GM18951 (cell line): ENCODE data around the gene CCDC167.

Source experiments
- POLR2A ChIP-seq: IDR thresholded peaks from 4 replicates; pipeline ENCODE4 v1.6.1; 2011; ENCODE audit warnings: mild to moderate bottlenecking; ENCODE audit not compliant: insufficient read length, insufficient read depth; ENCODE audit errors: extremely low read depth
- in situ Hi-C: fragments of 300-500 bp; cut with MboI; formaldehyde crosslinking; loops from one replicate; pipeline ENCODE4 v1.12.0; 2022; ENCODE audit warnings: low sequenced_read_pairs, mixed read lengths, inconsistent platforms; ENCODE audit not compliant: unreplicated experiment

Gene CCDC167

GRCh38 chr6:37479266-37479854 lies 20.3 kb downstream of the CCDC167 start:
- in situ Hi-C loops, result loop anchor here (25.0 kb wide), 1 partner anchor 208 kb away; the partner anchor contains the start of gene MDGA1
- no peak for TF ChIP-seq POLR2A

- no peak for TF ChIP-seq POLR2A
- in situ Hi-C loops, result loop anchor here (25.0 kb wide), 1 partner anchor 208 kb away; the partner anchor contains the start of gene MDGA1
Observed at GRCh38 chr6:37478827-37479226, 20.9 kb downstream of the CCDC167 start.

- TF ChIP-seq POLR2A, result no peak
- in situ Hi-C loops, result loop anchor here (25.0 kb wide), 1 partner anchor 209 kb away; the partner anchor contains the start of gene MDGA1
Observed at GRCh38 chr6:37477656-37478435, 21.8 kb downstream of the CCDC167 start.

DNA sequence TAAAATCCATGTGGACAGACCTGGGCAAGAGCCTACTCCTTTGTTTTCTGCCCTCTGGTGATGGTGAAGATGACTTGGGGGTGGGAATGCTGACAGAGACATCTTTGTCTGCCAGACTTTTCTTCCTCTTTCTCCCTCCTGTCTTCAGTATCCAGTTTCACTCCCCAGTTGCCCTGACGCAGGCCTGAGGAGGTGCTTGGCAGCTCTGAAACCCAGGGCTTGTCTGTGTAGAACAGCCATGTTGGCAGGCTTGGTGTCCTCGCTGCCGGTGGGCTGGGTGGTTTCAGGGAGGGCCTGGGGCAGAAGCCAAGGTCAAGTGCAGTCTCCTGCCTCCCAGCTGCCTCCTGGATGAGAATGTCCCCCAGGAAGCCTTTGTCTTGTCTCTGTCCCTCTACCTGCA lies 22.5 kb downstream of the CCDC167 start:
- in situ Hi-C loops, result loop anchor here (25.0 kb wide), 1 partner anchor 210 kb away; the partner anchor contains the start of gene MDGA1
- TF ChIP-seq POLR2A, result no peak

DNA sequence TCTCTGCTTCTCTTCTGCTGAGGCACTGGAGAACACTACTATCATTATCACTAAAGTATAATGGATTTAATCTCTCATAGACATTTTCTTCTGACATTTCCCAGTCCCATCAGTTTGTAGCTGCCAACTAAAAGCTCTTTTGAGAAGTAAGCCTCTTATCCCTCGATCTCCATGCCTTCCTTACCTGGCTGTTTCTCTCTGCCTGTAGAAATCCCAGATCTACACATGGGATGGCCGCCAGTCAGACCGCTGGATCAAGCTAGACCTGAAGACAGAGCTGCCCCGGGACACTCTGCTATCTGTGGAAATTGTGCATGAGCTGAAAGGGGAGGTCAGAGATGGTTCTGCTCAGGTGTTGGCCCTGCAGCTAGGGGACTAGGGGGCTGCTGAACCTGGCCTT lies 25.4 kb downstream of the CCDC167 start:
- in situ Hi-C loops, result no loop called here
- TF ChIP-seq POLR2A, result no peak

DNA sequence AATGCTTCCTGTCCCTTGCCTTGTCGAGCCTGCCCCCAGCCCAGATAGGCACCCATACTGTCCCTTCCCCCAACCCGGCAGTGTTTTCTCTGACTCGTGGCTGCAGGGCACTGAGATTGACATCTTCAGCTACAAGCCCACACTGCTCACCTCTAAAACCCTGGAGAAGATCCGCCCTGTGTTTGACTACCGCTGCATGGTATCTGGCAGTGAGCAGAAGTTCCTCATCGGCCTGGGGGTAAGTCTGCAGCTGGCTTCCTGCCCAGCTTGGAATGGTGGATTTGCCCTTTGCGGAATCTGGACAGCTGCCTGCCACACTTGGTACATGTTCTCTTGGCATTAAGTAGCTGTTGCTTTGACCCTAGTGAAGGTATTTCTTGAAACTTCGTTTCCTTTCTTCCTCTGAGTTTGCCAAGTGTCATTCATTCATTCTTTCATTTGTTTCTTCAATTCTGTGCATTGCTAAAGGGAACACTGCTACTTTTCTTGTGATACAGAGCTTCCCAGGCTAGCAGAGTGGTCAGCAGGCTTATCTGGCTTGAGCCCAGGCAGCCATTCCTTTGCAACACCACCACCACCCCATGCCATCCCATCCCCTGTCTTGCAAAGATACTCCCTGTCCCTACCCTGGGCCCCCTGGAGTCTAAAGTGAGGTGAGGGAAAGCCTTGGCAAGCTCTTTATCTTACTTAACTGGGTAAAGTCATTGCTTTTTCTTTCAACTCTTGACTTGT lies 26.2 kb downstream of the CCDC167 start:
- in situ Hi-C loops, result no loop called here
- no peak for TF ChIP-seq POLR2A

DNA sequence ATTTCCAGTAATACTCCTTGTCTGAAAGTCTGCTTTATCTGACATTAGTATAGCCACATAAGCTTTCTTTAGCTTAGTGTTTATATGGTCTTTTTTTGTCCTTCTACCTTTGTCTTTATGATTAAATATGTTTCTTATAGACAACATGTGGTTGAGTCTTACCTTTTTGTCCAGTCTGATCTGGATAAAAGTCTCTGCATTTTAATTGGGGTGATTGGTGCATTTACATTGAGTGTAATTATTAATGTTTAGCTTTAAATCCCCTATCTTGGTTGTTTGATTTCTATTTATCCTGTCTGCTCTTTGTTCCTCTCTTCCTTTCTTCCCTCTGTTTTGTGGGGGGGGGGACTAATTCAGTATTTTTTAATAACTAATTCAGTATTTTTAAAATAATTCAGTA lies 32.0 kb downstream of the CCDC167 start:
- in situ Hi-C loops, result no loop called here
- no peak for TF ChIP-seq POLR2A

DNA sequence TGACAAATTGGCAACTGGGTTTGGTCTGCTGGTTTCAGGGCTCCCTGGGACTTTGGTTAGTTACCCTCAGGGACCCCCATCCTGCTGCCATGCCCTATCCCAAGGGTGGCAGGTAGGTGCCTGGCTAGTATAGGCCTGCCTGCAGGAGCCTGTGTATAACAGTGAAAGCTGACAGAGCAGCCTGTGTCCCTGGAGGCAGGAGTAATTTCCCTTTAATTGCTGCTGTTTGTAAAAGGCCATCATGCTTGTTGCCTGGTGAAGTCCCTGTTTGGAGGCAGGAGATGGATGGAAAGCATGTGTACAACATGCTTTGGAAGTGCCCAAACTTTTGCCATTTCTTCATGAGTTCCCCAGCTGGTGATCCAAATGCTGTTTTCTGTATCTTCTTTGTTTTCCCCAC lies 36.6 kb downstream of the CCDC167 start:
- in situ Hi-C loops, result no loop called here
- no peak for TF ChIP-seq POLR2A

- TF ChIP-seq POLR2A, result no peak
- in situ Hi-C loops, result no loop called here
Observed at GRCh38 chr6:37460805-37461204, 38.9 kb downstream of the CCDC167 start.

GRCh38 chr6:37459981-37460800 lies 39.5 kb downstream of the CCDC167 start:
- in situ Hi-C loops, result no loop called here
- no peak for TF ChIP-seq POLR2A

DNA sequence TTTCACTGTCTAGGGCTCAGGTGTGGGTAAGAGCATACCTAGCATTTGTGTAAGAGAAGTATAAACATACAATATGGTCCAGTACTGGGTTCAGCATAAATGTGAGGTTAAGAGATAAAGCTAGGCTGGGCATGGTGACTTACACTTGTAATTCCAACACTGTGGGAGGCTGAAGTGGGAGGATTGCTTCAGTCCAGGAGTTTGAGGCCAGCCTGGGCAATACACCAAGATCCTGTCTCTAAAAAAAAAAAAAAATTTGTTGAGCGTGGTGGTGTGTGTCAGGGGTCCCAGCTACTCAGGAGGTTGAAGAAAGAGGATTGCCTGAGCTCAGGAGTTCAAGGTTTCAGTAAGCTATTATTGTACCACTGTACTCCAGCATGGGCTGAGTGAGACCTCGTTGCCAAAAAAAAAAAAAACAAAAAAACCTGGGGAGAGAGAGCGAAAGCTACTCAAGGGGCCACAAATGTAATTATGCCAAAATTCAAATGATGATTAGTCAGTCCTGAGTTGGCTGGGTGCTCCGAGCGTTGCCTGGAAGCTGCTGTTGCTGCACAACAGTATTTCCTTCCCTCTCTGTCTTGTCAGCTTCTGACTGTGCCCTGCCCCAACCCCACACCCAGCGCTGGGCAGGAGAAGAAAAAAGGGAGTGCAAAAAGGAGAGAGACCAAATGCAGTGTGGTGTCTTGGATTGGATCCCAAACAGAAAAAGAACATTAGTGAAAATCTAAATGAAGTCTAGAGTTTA lies 42.7 kb downstream of the CCDC167 start:
- in situ Hi-C loops, result no loop called here

DNA sequence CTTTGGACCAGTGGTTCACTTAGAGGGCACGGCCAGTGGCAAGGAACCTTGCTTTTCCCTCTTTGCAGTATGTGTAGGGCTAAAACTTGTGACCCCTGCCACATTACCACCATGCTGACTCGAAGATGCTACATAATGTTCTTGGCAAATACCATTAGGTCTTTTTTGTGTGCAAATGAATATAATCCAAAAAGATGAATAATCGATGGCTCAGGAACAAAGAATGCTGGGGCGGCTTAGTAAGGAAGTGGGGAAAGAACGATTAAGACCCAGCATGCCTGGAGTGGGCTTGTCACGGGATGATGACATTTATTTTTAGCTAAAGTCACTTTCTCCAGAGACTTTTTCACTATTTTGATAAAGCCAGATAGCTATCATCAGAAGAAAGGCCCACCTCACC lies 43.6 kb downstream of the CCDC167 start:
- no peak for TF ChIP-seq POLR2A
- in situ Hi-C loops, result no loop called here

More for the DNA sequence above, 42.7 kb downstream of the CCDC167 start:
- no peak for TF ChIP-seq POLR2A
